GM21723 (cell line): ENCODE results near the gene KRT2.

Experiments used
- ATAC-seq: cut with Tn5 transposase; IDR thresholded peaks from one replicate; pipeline ENCODE4 v1.9.1; 2021; ENCODE audit warnings: mild to moderate bottlenecking, moderate library complexity; ENCODE audit not compliant: unreplicated experiment

KRT2 gene

GRCh38 chr12:52667509-52667908 lies 15.5 kb upstream of the KRT2 start:
- no peak for ATAC-seq

DNA sequence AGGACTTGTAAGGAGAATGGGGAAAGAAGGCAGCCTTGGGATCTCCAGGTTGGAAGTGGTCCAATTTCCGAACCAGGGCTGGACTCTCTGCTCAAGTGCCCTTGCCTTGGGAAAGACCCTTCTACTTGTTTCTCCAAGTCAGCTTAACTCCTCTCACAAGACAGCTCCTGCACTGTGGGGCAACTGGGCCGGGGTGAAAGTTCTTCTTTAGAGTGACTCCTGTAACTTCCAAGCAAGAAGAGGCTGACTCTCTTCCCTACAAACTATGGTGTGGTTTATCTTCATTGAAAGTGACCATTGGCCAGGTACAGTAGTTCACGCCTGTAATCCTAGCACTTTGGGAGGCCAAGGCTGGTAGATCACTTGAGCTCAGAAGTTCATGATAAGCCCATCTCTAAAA lies 14.5 kb upstream of the KRT2 start:
- ATAC-seq, result no peak

DNA sequence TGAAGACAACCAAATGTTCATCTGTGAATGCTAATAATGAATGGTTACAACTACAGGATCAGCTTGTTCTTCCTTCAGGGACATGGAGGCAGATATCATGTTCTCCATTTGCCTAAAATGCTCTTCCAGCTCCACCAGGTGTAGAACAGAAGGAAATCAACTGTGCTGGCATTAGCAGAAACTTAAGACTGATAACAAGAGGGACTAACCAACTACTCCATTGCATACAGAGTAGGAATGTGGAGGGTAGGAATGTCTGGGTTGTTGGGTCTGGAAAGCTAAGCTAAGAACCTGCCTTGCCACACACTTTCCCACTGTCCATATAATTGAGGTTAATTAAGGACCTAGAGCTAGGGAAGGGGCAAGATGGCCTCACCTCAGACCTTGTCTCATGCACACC lies 11.4 kb upstream of the KRT2 start:
- no peak for ATAC-seq

DNA sequence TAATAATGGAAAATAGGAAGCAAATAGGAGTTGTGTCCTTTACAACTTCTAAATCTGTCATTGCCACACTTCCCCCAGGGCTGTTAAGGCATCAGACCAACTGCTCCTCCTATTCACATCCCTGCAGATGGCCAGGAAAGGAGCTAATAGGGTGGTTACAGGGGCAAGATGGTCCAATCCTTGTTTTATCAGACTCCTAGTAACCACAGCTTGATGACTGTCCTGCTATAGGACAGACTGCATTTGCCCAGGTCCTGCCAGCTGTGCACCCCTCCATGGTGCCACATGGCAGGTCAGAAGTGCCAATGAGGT lies 10.9 kb upstream of the KRT2 start:
- ATAC-seq, result no peak

GRCh38 chr12:52662093-52662917 lies 10.3 kb upstream of the KRT2 start:
- ATAC-seq, result no peak

- no peak for ATAC-seq
Observed at GRCh38 chr12:52661668-52662067, 9.7 kb upstream of the KRT2 start.

GRCh38 chr12:52660934-52661499 lies 9.0 kb upstream of the KRT2 start:
- ATAC-seq, result no peak

- no peak for ATAC-seq
Observed at GRCh38 chr12:52659951-52660350, 7.9 kb upstream of the KRT2 start.

- no peak for ATAC-seq
Observed at GRCh38 chr12:52659395-52659794, 7.4 kb upstream of the KRT2 start.

DNA sequence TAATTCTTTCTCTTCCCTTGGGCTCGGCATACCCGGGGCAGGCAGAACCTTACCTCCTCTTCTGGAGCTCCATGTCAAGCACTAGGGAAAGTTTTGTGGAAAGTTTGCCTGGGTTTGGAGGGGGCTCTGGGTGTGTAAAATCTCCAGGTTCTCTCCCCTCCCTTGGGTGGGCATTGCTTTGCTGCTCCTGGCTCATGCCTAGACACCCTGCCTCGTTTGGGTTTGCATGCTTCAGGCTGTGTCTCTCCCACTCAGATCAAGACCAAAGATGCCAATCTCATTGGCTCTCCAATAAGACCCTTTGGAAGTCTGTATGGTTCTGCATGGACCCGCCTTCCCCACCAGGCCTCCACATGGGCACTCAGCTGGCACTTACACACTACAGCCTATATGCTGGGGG lies 6.2 kb upstream of the KRT2 start:
- no peak for ATAC-seq

GRCh38 chr12:52657250-52657902 lies 5.4 kb upstream of the KRT2 start:
- ATAC-seq, result no peak

DNA sequence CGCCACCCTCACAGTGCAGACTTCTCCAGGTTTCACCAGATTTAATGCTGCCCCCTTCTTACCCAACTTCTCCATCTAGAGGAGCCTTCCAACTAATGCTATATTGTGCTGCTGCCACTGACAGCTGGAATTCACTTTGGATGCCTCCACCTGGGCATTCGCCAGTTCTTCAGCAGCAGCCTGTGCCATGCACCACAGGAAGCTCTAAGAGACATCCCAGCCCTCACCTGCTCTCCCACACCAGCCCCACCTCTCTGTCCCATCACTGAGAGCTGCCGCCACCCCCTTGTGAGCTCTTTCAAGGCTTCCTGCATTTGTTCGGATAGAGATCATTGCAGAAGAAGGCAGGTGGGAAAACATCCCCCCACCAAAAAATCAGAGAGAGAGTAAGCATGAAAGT lies 4.6 kb upstream of the KRT2 start:
- ATAC-seq, result no peak

DNA sequence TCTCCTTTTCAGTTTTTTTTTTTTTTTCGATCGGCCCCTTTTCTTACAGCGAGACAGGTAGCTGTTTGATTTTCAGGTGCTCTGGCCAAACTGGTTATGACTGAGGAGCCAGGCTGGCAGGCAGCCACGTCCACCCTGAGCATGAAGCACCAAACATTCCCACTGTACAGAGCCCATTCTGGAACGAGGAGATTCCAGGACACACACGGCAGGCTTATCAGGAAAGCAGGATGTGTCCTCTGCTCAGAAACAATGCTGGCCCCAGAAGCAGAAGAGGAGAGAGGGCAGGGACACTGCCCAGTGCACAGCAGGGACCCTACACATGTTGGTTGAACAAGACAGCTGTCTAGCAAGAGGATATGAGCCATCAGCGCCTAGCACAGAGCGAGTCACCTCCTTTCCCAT lies 3.7 kb upstream of the KRT2 start:
- no peak for ATAC-seq

GRCh38 chr12:52655251-52655650 lies 3.2 kb upstream of the KRT2 start:
- no peak for ATAC-seq

- no peak for ATAC-seq
Observed at GRCh38 chr12:52650520-52651081, 1.4 kb downstream of the KRT2 start.

DNA sequence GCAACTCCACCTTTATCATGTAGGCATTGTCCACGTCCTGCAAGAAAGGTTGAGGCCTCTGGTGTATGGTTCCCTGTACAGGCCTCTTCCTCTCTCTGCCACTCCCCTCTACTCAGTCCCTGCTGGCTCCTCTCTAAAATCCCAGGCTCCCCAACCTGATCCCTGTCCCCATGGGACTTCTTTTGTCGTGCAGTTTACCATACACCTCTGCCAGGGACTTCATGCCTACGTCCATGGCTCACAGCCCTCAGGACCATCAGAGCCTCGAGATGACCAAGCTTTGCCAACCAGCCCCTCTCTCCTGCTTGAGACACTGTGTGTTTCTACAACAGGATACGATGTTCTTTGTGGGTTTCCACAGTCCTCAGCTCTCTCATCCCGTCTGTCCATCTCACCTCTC lies 2.9 kb downstream of the KRT2 start:
- ATAC-seq, result no peak

GRCh38 chr12:52648012-52648550 lies 3.9 kb downstream of the KRT2 start:
- no peak for ATAC-seq

DNA sequence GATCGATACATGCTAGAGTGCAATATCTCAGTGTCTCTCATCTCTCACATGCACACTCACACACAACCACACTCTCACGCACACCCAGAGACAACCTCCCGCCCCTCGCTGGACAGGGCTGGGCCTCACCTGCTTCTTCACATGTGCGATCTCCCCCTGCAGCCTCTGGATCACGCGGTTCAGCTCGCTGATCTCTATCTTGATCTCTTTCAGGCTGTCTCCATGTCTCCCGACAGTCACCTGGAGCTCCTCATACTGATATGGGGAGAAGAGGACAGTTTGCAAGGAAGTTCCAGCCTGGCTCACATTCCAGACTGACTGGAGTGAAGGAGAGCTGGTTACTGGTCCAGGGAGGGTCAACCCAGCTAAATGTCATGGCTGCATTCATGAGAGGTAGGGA lies 4.4 kb downstream of the KRT2 start:
- ATAC-seq, result no peak

GRCh38 chr12:52646613-52647012 lies 5.4 kb downstream of the KRT2 start:
- no peak for ATAC-seq

GRCh38 chr12:52645982-52646381 lies 6.0 kb downstream of the KRT2 start:
- no peak for ATAC-seq

DNA sequence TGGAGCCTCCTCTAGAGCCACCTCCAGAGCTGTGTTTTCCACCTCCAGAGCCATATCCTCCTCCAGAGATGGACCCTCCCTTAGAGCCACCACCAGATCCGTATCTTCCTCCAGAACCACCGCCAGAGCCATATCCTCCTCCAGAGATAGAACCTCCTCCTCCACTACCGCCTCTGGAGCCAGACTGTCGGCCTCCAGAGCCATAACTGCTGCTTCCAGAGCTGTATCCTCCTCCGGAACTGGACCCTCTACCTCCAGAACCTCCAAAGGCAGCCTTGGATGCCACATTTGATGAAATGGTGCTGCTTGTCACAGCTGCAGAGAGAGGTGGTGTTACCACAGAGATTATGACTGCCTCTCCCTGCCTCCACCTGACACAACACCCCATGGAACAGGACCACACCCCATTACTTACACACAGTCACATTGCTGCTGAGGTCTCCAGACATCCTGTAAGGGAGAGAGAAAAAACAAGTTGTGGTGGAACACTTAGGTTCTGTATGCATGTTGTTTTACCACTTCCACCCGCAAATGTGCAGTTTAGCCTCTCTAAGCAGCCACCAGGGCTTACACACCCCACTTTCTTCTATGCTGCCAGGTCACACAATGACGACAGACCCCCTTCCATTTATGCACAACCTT lies 6.8 kb downstream of the KRT2 start:
- ATAC-seq, result no peak

DNA sequence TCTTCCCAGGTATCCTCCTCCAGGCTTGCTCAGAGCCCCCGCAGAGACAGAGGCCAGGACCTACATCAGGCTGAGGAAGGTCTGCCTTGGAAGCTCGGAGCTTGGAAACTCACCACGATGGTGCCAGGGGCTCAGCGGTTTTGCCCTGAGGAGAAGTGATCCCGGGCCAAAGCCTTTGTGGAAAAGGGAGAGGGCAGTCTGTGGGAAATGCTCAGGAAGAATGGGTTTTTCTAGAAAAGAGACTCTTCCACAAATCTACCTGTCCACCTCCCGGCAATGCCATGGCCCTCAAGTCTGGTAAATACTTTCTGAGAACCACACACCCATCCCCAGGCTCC lies 8.0 kb downstream of the KRT2 start:
- ATAC-seq, result no peak
